Naive B cell (primary cell): ENCODE data around the gene COL4A2. TPM values are rescaled to one million over a fixed set of nuclear protein-coding genes. Genes with fewer than 3 reads are reported as not detected.

Source experiments
- ATAC-seq, 2 donors: fragments of 150-1000 bp; cut with Tn5 transposase; 2 replicates each; pipeline ENCODE4 v1.10.0; 2021; ENCODE audit warnings: low read depth in 2 of 2, mild to moderate bottlenecking in 2 of 2, moderate library complexity in 2 of 2
- DNase-seq: peaks from one replicate; pipeline ENCODE4 v3.0.0; 2022
- H3K27ac Mint-ChIP-seq, 6 donors: one replicate each; pipeline ENCODE4 v1.8.0; 2020 to 2022; ENCODE audit warnings: mild to moderate bottlenecking in 6 of 6, mixed read lengths in 6 of 6, moderate library complexity in 5 of 6, inconsistent platforms in 2 of 6
- H3K27me3 Mint-ChIP-seq, 3 donors: one replicate each; pipeline ENCODE4 v1.8.0; 2021 to 2022; ENCODE audit warnings: mixed read lengths in 3 of 3, mild to moderate bottlenecking in 1 of 3
- H3K36me3 Mint-ChIP-seq, 2 donors: one replicate each; pipeline ENCODE4 v1.8.0; 2020 to 2022; ENCODE audit warnings: mixed read lengths in 2 of 2, inconsistent platforms in 1 of 2, mild to moderate bottlenecking in 1 of 2
- H3K4me1 Mint-ChIP-seq, 3 donors: one replicate each; pipeline ENCODE4 v1.8.0; 2020 to 2022; ENCODE audit warnings: mixed read lengths in 3 of 3, inconsistent platforms in 1 of 3, mild to moderate bottlenecking in 1 of 3, moderate library complexity in 1 of 3
- H3K4me3 Mint-ChIP-seq, 8 donors: one replicate each; pipeline ENCODE4 v1.8.0; 2020 to 2022; ENCODE audit warnings: mild to moderate bottlenecking in 8 of 8, mixed read lengths in 8 of 8, moderate library complexity in 8 of 8, inconsistent platforms in 2 of 8
- H3K9me3 Mint-ChIP-seq, 7 donors: one replicate each; pipeline ENCODE4 v1.8.0; 2020 to 2022; ENCODE audit warnings: mixed read lengths in 7 of 7, mild to moderate bottlenecking in 5 of 7, inconsistent platforms in 2 of 7, moderate library complexity in 1 of 7
- polyA plus RNA-seq, 6 donors: library from polyadenylated mRNA; unstranded; fragments of 300-500 nt; fragmentation: Illumina TruSeq; gene quantifications; one replicate each; pipeline ENCODE4 v1.2.3, GENCODE V29; 2021; ENCODE audit warnings: low read depth in 6 of 6

COL4A2 gene
- polyA plus RNA-seq, 6 donors from 2014 or later: 0.13 TPM; not detected in 5

DNA sequence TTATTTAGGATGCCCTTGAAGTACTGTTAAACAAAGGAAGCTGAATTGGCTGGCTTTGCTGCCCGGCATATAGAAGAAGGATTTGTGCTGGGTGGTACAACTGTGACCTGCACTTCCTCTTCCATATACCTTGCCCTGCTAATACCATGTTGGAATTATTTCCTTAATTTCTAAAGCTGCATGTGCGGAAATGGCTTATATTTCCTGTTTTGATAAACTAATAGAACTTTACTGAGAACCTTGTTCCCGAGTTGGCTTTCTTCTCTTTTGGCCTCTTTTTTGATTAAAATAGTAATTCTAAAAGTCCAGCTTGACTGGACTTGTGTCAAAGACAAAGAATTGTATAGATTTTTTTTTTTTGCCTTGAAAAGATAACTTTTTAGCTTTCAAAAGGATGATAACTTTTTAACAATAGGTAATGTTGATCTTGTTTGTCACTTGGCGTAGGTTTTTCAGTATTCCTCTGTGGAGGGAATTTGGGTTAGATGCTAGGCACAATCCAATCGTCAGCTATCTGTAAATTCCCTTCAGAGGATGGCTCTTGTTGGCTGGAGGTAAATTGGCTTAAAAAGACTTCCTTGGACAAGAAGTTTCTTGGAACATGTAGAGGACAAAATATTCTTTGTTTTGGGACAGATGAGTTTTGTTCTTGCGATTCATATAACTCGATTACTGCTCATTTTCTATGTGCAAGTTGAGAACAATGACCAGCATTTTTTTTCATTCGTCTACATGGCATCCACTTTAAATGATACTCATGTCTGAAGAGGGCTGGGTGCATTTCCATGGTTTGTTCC, 41.4 kb downstream of the COL4A2 start:
- H3K4me3 Mint-ChIP-seq: no peak overlapping the region
- H3K27me3 Mint-ChIP-seq: peaks cover 8 to 47% (median 29%) of the 10 kb centered on the region in 3 donors
- no peaks in the 10 kb centered on the region for H3K36me3 Mint-ChIP-seq
- peaks cover 0 to 8% (median 0%) of the 10 kb centered on the region in 7 donors for H3K9me3 Mint-ChIP-seq
- no peak overlapping the region for H3K27ac Mint-ChIP-seq
- DNase-seq (no peak), ATAC-seq (no peak)
- peaks cover 0 to 2% (median 0%) of the 10 kb centered on the region in 3 donors for H3K4me1 Mint-ChIP-seq

GRCh38 chr13:110349239-110349638, 42.2 kb downstream of the COL4A2 start:
- peaks cover 8 to 49% (median 33%) of the 10 kb centered on the region in 3 donors for H3K27me3 Mint-ChIP-seq
- H3K4me3 Mint-ChIP-seq: no peak overlapping the region
- H3K27ac Mint-ChIP-seq: no peak overlapping the region
- H3K4me1 Mint-ChIP-seq: peaks cover 0 to 2% (median 0%) of the 10 kb centered on the region in 3 donors
- H3K9me3 Mint-ChIP-seq: peaks cover 0 to 2% (median 0%) of the 10 kb centered on the region in 7 donors
- no peak for ATAC-seq
- DNase-seq: no peak
- no peaks in the 10 kb centered on the region for H3K36me3 Mint-ChIP-seq

GRCh38 chr13:110350049-110350448, 43.0 kb downstream of the COL4A2 start:
- ATAC-seq: no peak
- no peak overlapping the region for H3K4me3 Mint-ChIP-seq
- no peaks in the 10 kb centered on the region for H3K36me3 Mint-ChIP-seq
- H3K4me1 Mint-ChIP-seq: peaks cover 0 to 2% (median 0%) of the 10 kb centered on the region in 3 donors
- peaks cover 8 to 47% (median 41%) of the 10 kb centered on the region in 3 donors for H3K27me3 Mint-ChIP-seq
- no peak overlapping the region for H3K27ac Mint-ChIP-seq
- no peaks in the 10 kb centered on the region for H3K9me3 Mint-ChIP-seq
- no peak for DNase-seq

- Mint-ChIP-seq H3K27ac (no peak overlapping the region), H3K9me3 (no peaks in the 10 kb centered on the region)
- ATAC-seq: no peak
These were observed 43.4 kb downstream of the COL4A2 start for GRCh38 chr13:110350509-110350908.

DNA sequence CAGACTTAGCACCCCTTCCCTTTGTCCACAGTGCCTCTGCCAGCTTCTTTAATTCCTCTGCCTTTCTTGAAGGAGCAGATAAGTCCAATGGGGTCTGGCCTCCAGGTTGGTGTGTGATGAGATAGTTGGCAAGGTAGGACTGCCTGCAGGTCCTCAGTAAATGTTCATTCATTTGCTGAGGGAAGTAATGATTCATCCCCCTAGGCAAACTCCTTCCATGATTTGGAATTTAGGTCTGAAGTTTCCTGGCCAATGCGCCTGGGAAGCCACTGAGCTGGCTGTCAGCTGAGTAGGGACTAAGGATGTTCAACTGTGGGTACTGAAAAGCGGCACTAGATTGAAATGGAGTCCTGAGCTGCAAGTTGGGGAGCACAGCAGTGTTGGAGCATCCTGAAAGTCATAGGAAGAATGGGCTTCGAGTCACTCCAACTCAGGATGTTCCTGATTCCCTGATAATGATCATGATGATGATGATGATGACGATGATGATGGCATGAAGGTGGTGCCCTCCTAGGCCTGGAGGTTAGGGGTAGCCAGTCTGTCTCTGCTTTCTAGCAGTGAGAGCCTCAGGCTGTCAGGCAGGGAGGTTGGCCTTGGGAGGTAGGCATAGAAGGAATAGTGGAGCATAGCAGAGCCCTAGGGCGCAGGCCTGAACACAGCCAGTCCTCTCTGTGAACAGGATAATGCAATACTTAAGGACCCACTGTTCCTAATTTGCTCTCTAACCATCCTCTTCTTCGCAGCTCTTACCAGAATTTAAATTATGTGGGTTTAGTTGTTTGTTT, 44.7 kb downstream of the COL4A2 start:
- H3K4me1 Mint-ChIP-seq: peaks cover 0 to 2% (median 0%) of the 10 kb centered on the region in 3 donors
- no peak overlapping the region for H3K27ac Mint-ChIP-seq
- peaks cover 8 to 44% (median 43%) of the 10 kb centered on the region in 3 donors for H3K27me3 Mint-ChIP-seq
- no peaks in the 10 kb centered on the region for H3K9me3 Mint-ChIP-seq
- ATAC-seq (no peak), DNase-seq (no peak)
- no peaks in the 10 kb centered on the region for H3K36me3 Mint-ChIP-seq
- no peak overlapping the region for H3K4me3 Mint-ChIP-seq

More at GRCh38 chr13:110350509-110350908, 43.4 kb downstream of the COL4A2 start:
- DNase-seq: no peak
- Mint-ChIP-seq H3K36me3 (no peaks in the 10 kb centered on the region), H3K4me3 (no peak overlapping the region), H3K27me3 (peaks cover 8 to 44% (median 43%) of the 10 kb centered on the region in 3 donors), H3K4me1 (peaks cover 0 to 2% (median 0%) of the 10 kb centered on the region in 3 donors)

- peaks cover 0 to 1% (median 0%) of the 10 kb centered on the region in 7 donors for H3K9me3 Mint-ChIP-seq
- H3K27ac Mint-ChIP-seq: no peak overlapping the region
- H3K27me3 Mint-ChIP-seq: peaks cover 8 to 44% (median 34%) of the 10 kb centered on the region in 3 donors
- H3K4me1 Mint-ChIP-seq: peaks cover 0 to 2% (median 0%) of the 10 kb centered on the region in 3 donors
- DNase-seq: no peak
- no peak overlapping the region for H3K4me3 Mint-ChIP-seq
- ATAC-seq: no peak
- no peaks in the 10 kb centered on the region for H3K36me3 Mint-ChIP-seq
These were observed 45.7 kb downstream of the COL4A2 start for GRCh38 chr13:110352735-110353134.

GRCh38 chr13:110353339-110353977, 46.4 kb downstream of the COL4A2 start:
- H3K4me3 Mint-ChIP-seq: no peak overlapping the region
- H3K36me3 Mint-ChIP-seq: no peaks in the 10 kb centered on the region
- peaks cover 0 to 2% (median 0%) of the 10 kb centered on the region in 3 donors for H3K4me1 Mint-ChIP-seq
- peaks cover 0 to 1% (median 0%) of the 10 kb centered on the region in 7 donors for H3K9me3 Mint-ChIP-seq
- ATAC-seq (no peak), DNase-seq (no peak)
- peaks cover 4 to 44% (median 28%) of the 10 kb centered on the region in 3 donors for H3K27me3 Mint-ChIP-seq
- H3K27ac Mint-ChIP-seq: no peak overlapping the region

DNA sequence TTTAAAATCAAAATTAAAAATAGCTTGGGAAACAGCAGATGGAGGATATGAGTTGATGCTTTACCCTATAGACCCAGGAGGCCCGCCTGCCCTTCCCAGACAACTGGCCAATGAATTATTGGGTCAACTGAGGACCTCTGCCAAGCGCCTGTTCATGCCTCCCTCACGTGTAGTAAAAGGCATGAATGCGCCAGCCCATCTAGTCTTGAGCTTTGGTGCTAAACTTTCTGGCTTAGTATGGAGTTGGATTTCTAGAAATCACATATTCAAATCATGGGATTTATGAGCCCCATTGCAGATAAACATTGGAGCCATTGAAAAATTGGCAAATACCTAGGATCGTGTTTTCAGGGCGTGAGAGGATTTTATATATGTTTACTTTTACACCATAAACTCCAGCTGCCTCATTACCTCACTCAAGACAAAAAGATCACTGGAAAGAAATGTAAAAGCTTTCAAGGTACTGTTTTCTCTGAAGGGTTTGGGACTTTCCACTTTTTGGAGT, 47.1 kb downstream of the COL4A2 start:
- H3K4me1 Mint-ChIP-seq: peaks cover 0 to 2% (median 0%) of the 10 kb centered on the region in 3 donors
- no peak overlapping the region for H3K4me3 Mint-ChIP-seq
- H3K27me3 Mint-ChIP-seq: peaks cover 0 to 42% (median 28%) of the 10 kb centered on the region in 3 donors
- H3K9me3 Mint-ChIP-seq: peaks cover 0 to 1% (median 0%) of the 10 kb centered on the region in 7 donors
- DNase-seq (no peak), ATAC-seq (no peak)
- H3K27ac Mint-ChIP-seq: no peak overlapping the region
- no peaks in the 10 kb centered on the region for H3K36me3 Mint-ChIP-seq

- H3K9me3 Mint-ChIP-seq: peaks cover 0 to 1% (median 0%) of the 10 kb centered on the region in 7 donors
- H3K27ac Mint-ChIP-seq: no peak overlapping the region
- no peak overlapping the region for H3K4me3 Mint-ChIP-seq
- peaks cover 0 to 2% (median 0%) of the 10 kb centered on the region in 3 donors for H3K4me1 Mint-ChIP-seq
- H3K27me3 Mint-ChIP-seq: peaks cover 0 to 35% (median 28%) of the 10 kb centered on the region in 3 donors
- H3K36me3 Mint-ChIP-seq: no peaks in the 10 kb centered on the region
- ATAC-seq (no peak), DNase-seq (no peak)
These were observed 47.8 kb downstream of the COL4A2 start for GRCh38 chr13:110354715-110355473.

GRCh38 chr13:110356362-110356761, 49.3 kb downstream of the COL4A2 start:
- Mint-ChIP-seq H3K27ac (peak overlapping the region in 1 of 6 donors; percentile 26), H3K27me3 (peaks cover 0 to 31% (median 18%) of the 10 kb centered on the region in 3 donors), H3K4me1 (peaks cover 0 to 2% (median 0%) of the 10 kb centered on the region in 3 donors), H3K36me3 (no peaks in the 10 kb centered on the region), H3K9me3 (peaks cover 0 to 1% (median 0%) of the 10 kb centered on the region in 7 donors), H3K4me3 (no peak overlapping the region)
- ATAC-seq (no peak), DNase-seq (no peak)

- H3K9me3 Mint-ChIP-seq: peaks cover 0 to 1% (median 0%) of the 10 kb centered on the region in 7 donors
- no peak for DNase-seq
- no peaks in the 10 kb centered on the region for H3K4me1 Mint-ChIP-seq
- peaks cover 3 to 21% (median 3%) of the 10 kb centered on the region in 3 donors for H3K27me3 Mint-ChIP-seq
- H3K4me3 Mint-ChIP-seq: no peak overlapping the region
- no peak for ATAC-seq
- H3K36me3 Mint-ChIP-seq: no peaks in the 10 kb centered on the region
- H3K27ac Mint-ChIP-seq: no peak overlapping the region
These were observed 51.3 kb downstream of the COL4A2 start for GRCh38 chr13:110358381-110358780.

GRCh38 chr13:110359840-110360301, 52.8 kb downstream of the COL4A2 start:
- no peaks in the 10 kb centered on the region for H3K4me1 Mint-ChIP-seq
- H3K36me3 Mint-ChIP-seq: no peaks in the 10 kb centered on the region
- ATAC-seq (no peak), DNase-seq (no peak)
- H3K9me3 Mint-ChIP-seq: peaks cover 0 to 1% (median 0%) of the 10 kb centered on the region in 7 donors
- H3K27me3 Mint-ChIP-seq: peaks cover 0 to 9% (median 4%) of the 10 kb centered on the region in 3 donors
- no peak overlapping the region for H3K4me3 Mint-ChIP-seq
- H3K27ac Mint-ChIP-seq: no peak overlapping the region
